Neural progenitor cell (in vitro differentiated cells): Measurements from ENCODE around the gene B3GNT5. TPM values are rescaled to one million over a fixed set of nuclear protein-coding genes. Genes with fewer than 3 reads are reported as not detected.

ENCODE experiments used
- DNase-seq: peaks from one replicate; pipeline ENCODE4 v3.0.0-alpha.2; 2016; ENCODE audit warnings: low spot score
- H2AFZ ChIP-seq: fragments of 200-600 bp; sonication (generic); replicated peaks from 2 replicates; pipeline ENCODE4 v1.6.1; 2016; ENCODE audit warnings: antibody characterized with exemption
- H3F3A ChIP-seq: fragments of 200-600 bp; sonication (generic); 2 replicates; pipeline ENCODE4 v1.6.1; 2016; ENCODE audit warnings: antibody characterized with exemption, low read depth
- H3K27ac ChIP-seq: fragments of 200-600 bp; sonication (generic); 2 replicates; pipeline ENCODE4 v1.5.1; 2016; ENCODE audit warnings: mild to moderate bottlenecking
- H3K27me3 ChIP-seq: fragments of 200-600 bp; sonication (generic); 2 replicates; pipeline ENCODE4 v1.6.1; 2016; ENCODE audit warnings: mild to moderate bottlenecking, moderate library complexity
- H3K36me3 ChIP-seq: fragments of 200-600 bp; sonication (generic); 2 replicates; pipeline ENCODE4 v1.5.1; 2016
- H3K4me1 ChIP-seq: fragments of 200-600 bp; sonication (generic); 2 replicates; pipeline ENCODE4 v1.6.1; 2016; ENCODE audit warnings: mixed run types
- H3K4me2 ChIP-seq: fragments of 200-600 bp; sonication (generic); 2 replicates; pipeline ENCODE4 v1.6.1; 2016
- H3K4me3 ChIP-seq: fragments of 200-600 bp; sonication (generic); 2 replicates; pipeline ENCODE4 v1.5.1; 2016
- H3K79me2 ChIP-seq: fragments of 200-600 bp; sonication (generic); 2 replicates; pipeline ENCODE4 v1.6.1; 2016; ENCODE audit warnings: low read depth
- H3K9ac ChIP-seq: fragments of 200-600 bp; sonication (generic); 2 replicates; pipeline ENCODE4 v1.6.1; 2016
- H3K9me3 ChIP-seq: fragments of 200-600 bp; sonication (generic); 2 replicates; pipeline ENCODE4 v1.5.1; 2016; ENCODE audit warnings: low read depth
- H4K20me1 ChIP-seq: fragments of 200-600 bp; sonication (generic); 2 replicates; pipeline ENCODE4 v1.6.1; 2016; ENCODE audit warnings: low read depth
- H3K27ac Mint-ChIP-seq: 3 replicates; pipeline ENCODE4 v1.8.0; 2021; ENCODE audit warnings: mixed read lengths
- H3K27me3 Mint-ChIP-seq: 2 replicates; pipeline ENCODE4 v1.8.0; 2022; ENCODE audit warnings: low read depth, mild to moderate bottlenecking, inconsistent platforms, moderate library complexity, mixed read lengths; ENCODE audit not compliant: insufficient read depth
- H3K36me3 Mint-ChIP-seq: 3 replicates; pipeline ENCODE4 v1.8.0; 2021; ENCODE audit warnings: mixed read lengths
- H3K4me1 Mint-ChIP-seq: 3 replicates; pipeline ENCODE4 v1.8.0; 2021; ENCODE audit warnings: mixed read lengths
- H3K4me3 Mint-ChIP-seq: 3 replicates; pipeline ENCODE4 v1.8.0; 2021; ENCODE audit warnings: mild to moderate bottlenecking, moderate library complexity, mixed read lengths
- H3K9me3 Mint-ChIP-seq: 3 replicates; pipeline ENCODE4 v1.8.0; 2020; ENCODE audit warnings: mixed read lengths
- CTCF ChIP-seq: fragments of 200-600 bp; sonication (generic); IDR thresholded peaks from 2 replicates; pipeline ENCODE4 v1.5.1; 2017; ENCODE audit warnings: antibody characterized with exemption, mild to moderate bottlenecking
- EZH2 ChIP-seq: fragments of 200-600 bp; sonication (generic); IDR thresholded peaks from 2 replicates; pipeline ENCODE4 v1.6.1; 2017; ENCODE audit warnings: antibody characterized with exemption, mild to moderate bottlenecking, moderate library complexity
- EZH2phosphoT487 ChIP-seq: fragments of 200-600 bp; sonication (generic); IDR thresholded peaks from 2 replicates; pipeline ENCODE4 v1.6.1; 2017; ENCODE audit warnings: antibody characterized with exemption
- total RNA-seq: library from RNA; depleted of rRNA; stranded (reverse); fragments of >200 nt; gene quantifications from 2 replicates; pipeline ENCODE4 v1.2.3, GENCODE V29; 2015; ENCODE audit warnings: low replicate concordance

B3GNT5 gene
- total RNA-seq, 1 donor from 2014 or later, result 14.1 TPM

- H3K9me3 Mint-ChIP-seq, result no peaks in the 10 kb centered on the region
- TF ChIP-seq EZH2phosphoT487 (no peak), EZH2 (no peak), CTCF (no peak)
- H3K4me1 Mint-ChIP-seq, result peaks cover 17% of the 10 kb centered on the region
- H4K20me1 ChIP-seq, result no peaks in the 10 kb centered on the region
- no peak overlapping the region for H3K9ac ChIP-seq
- no peak overlapping the region for H3K27ac ChIP-seq
- H3K36me3 Mint-ChIP-seq, result no peaks in the 10 kb centered on the region
- no peaks in the 10 kb centered on the region for H3K9me3 ChIP-seq
- no peaks in the 10 kb centered on the region for H3F3A ChIP-seq
- no peaks in the 10 kb centered on the region for H3K27me3 ChIP-seq
- H3K27ac Mint-ChIP-seq, result peak overlapping the region; percentile 20
- no peak overlapping the region for H2AFZ ChIP-seq
- H3K4me3 ChIP-seq, result no peak overlapping the region
- no peak for DNase-seq
- no peaks in the 10 kb centered on the region for H3K79me2 ChIP-seq
- no peak overlapping the region for H3K4me3 Mint-ChIP-seq
- H3K27me3 Mint-ChIP-seq, result no peaks in the 10 kb centered on the region
- peaks cover 5% of the 10 kb centered on the region for H3K4me1 ChIP-seq
- no peaks in the 10 kb centered on the region for H3K36me3 ChIP-seq
- no peak overlapping the region for H3K4me2 ChIP-seq
These were observed 49.0 kb downstream of the B3GNT5 start for GRCh38 chr3:183301937-183302580.

DNA sequence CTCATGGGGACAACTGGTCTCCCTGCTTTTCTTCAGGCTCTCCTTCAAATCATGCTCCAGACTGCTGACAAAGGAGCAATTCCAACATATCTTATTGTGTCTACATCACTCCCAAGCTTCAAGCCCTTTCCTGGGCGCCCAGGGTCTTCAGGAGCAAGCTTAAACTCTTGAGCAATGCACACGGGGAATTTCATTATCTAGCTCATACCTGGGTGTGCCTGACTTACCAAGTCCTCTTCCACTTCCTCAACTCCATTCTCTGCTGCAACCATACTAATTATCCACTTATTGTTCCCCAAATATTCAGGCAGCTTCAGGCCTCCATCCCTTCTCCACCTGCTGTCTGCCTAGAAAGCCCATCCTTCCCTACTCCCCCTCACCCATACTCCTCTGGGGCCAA, 50.6 kb downstream of the B3GNT5 start:
- no peak for TF ChIP-seq EZH2phosphoT487
- no peak for TF ChIP-seq CTCF
- no peak for TF ChIP-seq EZH2
- Histone ChIP-seq H3F3A (no peaks in the 10 kb centered on the region), H3K27me3 (no peaks in the 10 kb centered on the region), H3K36me3 (no peaks in the 10 kb centered on the region), H3K9me3 (no peaks in the 10 kb centered on the region), H3K27ac (no peak overlapping the region), H3K4me2 (no peak overlapping the region), H3K79me2 (no peaks in the 10 kb centered on the region), H4K20me1 (no peaks in the 10 kb centered on the region), H3K4me1 (peaks cover 5% of the 10 kb centered on the region), H3K9ac (no peak overlapping the region), H3K4me3 (no peak overlapping the region), H2AFZ (no peak overlapping the region)
- no peak for DNase-seq
- no peaks in the 10 kb centered on the region for H3K9me3 Mint-ChIP-seq
- peaks cover 6% of the 10 kb centered on the region for H3K4me1 Mint-ChIP-seq
- no peaks in the 10 kb centered on the region for H3K36me3 Mint-ChIP-seq
- H3K27ac Mint-ChIP-seq, result no peak overlapping the region
- H3K27me3 Mint-ChIP-seq, result no peaks in the 10 kb centered on the region
- H3K4me3 Mint-ChIP-seq, result no peak overlapping the region

- no peak overlapping the region for H3K27ac ChIP-seq
- no peak for DNase-seq
- H4K20me1 ChIP-seq, result no peaks in the 10 kb centered on the region
- no peaks in the 10 kb centered on the region for H3F3A ChIP-seq
- H3K4me3 ChIP-seq, result no peak overlapping the region
- no peaks in the 10 kb centered on the region for H3K27me3 ChIP-seq
- no peaks in the 10 kb centered on the region for H3K9me3 ChIP-seq
- Mint-ChIP-seq H3K4me3 (no peak overlapping the region), H3K27me3 (no peaks in the 10 kb centered on the region), H3K9me3 (no peaks in the 10 kb centered on the region), H3K4me1 (no peaks in the 10 kb centered on the region), H3K36me3 (no peaks in the 10 kb centered on the region), H3K27ac (peak overlapping the region; percentile 55)
- H3K9ac ChIP-seq, result no peak overlapping the region
- no peak overlapping the region for H2AFZ ChIP-seq
- H3K36me3 ChIP-seq, result no peaks in the 10 kb centered on the region
- no peaks in the 10 kb centered on the region for H3K4me1 ChIP-seq
- no peaks in the 10 kb centered on the region for H3K79me2 ChIP-seq
- TF ChIP-seq EZH2 (no peak), EZH2phosphoT487 (no peak), CTCF (no peak)
- H3K4me2 ChIP-seq, result no peak overlapping the region
These were observed 54.0 kb downstream of the B3GNT5 start for GRCh38 chr3:183306798-183307671.
